T-helper 9 cell (primary cell): Measurements from ENCODE around the gene MED16.

Source experiments
- DNase-seq: peaks from one replicate; pipeline ENCODE4 v3.0.0-alpha.2; 2020
- total RNA-seq, 2 donors: gene quantifications; one replicate each; lab custom pipeline; 2026; lab: John Stamatoyannopoulos, UW

MED16 gene
- 44.2 to 66.7 reads per million in 2 donors for total RNA-seq

- DNase-seq, result peak; percentile 80
Measured at GRCh38 chr19:892894-893689, at the start of gene MED16, which contains the start of gene RNU6-9. Gene MED16, minus strand, starts transcription at chr19:893187. Its CDS starts 2,056 bp downstream, at chr19:891131. Gene RNU6-9, plus strand, starts transcription at chr19:893484.

- DNase-seq, result no peak
Measured at GRCh38 chr19:942133-942645, 49.2 kb upstream of the MED16 start.

- DNase-seq, result no peak
Measured at GRCh38 chr19:941292-942132, 48.5 kb upstream of the MED16 start.

GRCh38 chr19:940591-941291, 47.8 kb upstream of the MED16 start:
- peak; percentile 62 for DNase-seq

- DNase-seq, result no peak
Measured at GRCh38 chr19:939922-940321, 46.9 kb upstream of the MED16 start.

GRCh38 chr19:939439-939838, 46.5 kb upstream of the MED16 start:
- no peak for DNase-seq

- no peak for DNase-seq
Measured at GRCh38 chr19:938233-938923, 45.4 kb upstream of the MED16 start.

GRCh38 chr19:937259-937694, 44.3 kb upstream of the MED16 start:
- no peak for DNase-seq

- DNase-seq, result no peak
Measured at GRCh38 chr19:936175-936546, 43.2 kb upstream of the MED16 start.

- DNase-seq, result no peak
Measured at GRCh38 chr19:934865-935479, 42.0 kb upstream of the MED16 start.

GRCh38 chr19:934197-934840, 41.3 kb upstream of the MED16 start:
- no peak for DNase-seq

GRCh38 chr19:933553-933882, 40.5 kb upstream of the MED16 start:
- DNase-seq, result no peak

- no peak for DNase-seq
Measured at GRCh38 chr19:932648-933552, 39.9 kb upstream of the MED16 start.

- no peak for DNase-seq
Measured at GRCh38 chr19:931860-932647, 39.1 kb upstream of the MED16 start.

- DNase-seq, result no peak
Measured at GRCh38 chr19:929891-930258, 36.9 kb upstream of the MED16 start.

- no peak for DNase-seq
Measured at GRCh38 chr19:929203-929890, 36.4 kb upstream of the MED16 start.

GRCh38 chr19:928471-929202, 35.6 kb upstream of the MED16 start:
- DNase-seq, result no peak

GRCh38 chr19:927780-928401, 34.9 kb upstream of the MED16 start:
- no peak for DNase-seq
